ENCODE results near the gene FBXW8.
A peak's percentile ranks its signal among the peaks of the same experiment; 100 is the strongest.

Gene FBXW8

DNA sequence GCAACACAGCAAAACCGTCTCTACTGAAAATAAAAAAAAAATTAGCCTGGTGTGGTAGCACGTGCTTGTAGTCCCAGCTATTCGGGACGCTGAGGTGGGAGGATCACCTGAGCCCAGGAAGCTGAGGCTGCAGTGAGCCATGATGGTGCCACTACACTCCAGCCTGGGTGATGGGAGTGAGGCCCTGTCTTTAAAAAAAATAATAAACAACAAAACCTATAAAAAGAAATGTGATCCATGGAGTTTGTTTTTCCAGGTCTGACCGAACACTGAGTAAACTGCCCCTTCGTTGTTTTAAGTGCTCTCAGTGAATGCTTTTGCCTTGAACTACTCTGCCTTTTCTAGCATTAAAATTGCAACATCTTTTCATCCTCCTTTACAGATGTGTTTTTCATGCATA, 111.7 kb downstream of the FBXW8 start:
- H3K4me3 ChIP-seq (ENCODE audit: low read depth, low read length): no peak overlapping the region
- TF ChIP-seq, protein P1, sequence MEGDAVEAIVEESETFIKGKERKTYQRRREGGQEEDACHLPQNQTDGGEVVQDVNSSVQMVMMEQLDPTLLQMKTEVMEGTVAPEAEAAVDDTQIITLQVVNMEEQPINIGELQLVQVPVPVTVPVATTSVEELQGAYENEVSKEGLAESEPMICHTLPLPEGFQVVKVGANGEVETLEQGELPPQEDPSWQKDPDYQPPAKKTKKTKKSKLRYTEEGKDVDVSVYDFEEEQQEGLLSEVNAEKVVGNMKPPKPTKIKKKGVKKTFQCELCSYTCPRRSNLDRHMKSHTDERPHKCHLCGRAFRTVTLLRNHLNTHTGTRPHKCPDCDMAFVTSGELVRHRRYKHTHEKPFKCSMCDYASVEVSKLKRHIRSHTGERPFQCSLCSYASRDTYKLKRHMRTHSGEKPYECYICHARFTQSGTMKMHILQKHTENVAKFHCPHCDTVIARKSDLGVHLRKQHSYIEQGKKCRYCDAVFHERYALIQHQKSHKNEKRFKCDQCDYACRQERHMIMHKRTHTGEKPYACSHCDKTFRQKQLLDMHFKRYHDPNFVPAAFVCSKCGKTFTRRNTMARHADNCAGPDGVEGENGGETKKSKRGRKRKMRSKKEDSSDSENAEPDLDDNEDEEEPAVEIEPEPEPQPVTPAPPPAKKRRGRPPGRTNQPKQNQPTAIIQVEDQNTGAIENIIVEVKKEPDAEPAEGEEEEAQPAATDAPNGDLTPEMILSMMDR (IDR thresholded peaks at IDR 0.05; ENCODE audit: borderline replicate concordance, insufficient read depth, low read depth, low read length): no peak

DNA sequence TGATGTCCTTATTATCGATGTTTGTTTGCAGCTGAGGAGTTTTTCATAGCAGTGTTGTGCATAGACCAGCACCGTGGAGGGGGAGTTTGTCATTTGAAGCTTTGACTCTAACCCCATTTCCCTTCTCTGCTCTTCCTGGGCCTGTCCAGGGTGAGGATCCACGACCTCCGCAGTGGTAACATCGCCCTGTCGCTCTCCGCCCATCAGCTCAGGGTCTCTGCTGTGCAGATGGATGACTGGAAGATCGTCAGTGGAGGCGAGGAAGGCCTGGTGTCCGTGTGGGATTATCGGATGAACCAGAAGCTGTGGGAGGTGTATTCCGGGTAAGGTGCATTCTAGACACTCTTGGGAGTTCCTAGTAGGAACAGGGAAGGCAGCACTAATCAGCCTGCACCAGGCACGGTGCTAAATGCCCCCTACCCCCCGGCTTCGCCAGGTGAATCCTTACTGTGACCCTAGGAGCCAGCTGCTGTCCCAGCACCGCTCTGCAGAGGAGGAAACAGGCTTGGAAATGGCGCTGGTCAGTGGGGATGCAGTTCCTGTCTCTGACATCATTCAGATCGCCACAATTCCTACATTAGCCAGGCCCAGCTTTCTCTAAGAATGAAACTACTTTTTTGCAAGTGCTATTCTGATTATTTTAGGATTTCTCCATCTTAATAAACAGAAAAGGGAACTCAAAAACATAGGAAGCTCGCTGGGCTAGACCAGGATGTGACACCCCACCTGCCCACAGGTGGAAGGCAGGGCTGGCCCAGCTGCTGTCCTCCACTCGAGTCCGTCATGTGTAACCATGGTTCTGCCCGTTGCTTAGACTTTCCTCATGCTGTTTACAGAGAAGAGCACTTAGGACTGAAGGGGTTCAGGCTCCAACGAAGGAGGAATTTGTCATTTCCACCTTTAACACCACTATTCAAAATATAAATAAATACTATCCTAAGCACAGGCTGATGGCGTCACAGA, 113.5 kb downstream of the FBXW8 start:
- TF ChIP-seq, protein P1 (IDR thresholded peaks at IDR 0.05; ENCODE audit: borderline replicate concordance, insufficient read depth, low read depth, low read length): no peak
- no peak overlapping the region for H3K4me3 ChIP-seq (ENCODE audit: low read depth, low read length)

DNA sequence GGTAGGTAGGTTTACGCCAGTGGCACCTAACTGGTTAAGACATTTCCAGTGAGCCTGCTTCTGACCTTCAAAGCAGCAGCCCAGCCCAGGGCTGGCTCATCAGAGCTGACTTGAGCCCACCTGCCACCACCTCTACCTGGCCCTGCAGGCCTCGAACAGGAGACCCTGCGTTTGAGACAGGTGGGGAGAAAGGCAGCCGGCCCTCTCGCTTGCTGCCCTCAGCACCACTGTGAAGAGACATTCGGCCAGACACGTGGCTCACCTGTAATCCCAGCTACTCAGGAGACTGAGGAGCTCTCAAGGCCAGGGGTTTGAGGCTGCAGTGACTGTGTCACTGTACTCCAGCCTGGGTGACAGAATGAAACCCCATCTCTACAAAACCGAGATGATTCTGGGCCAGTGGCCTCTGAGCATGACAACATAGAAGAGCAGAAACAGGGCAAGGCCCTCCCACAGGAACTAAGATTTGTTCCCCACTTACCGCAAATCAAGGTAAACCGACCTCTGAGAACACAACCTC, 114.3 kb downstream of the FBXW8 start:
- TF ChIP-seq, protein P1 (IDR thresholded peaks at IDR 0.05; ENCODE audit: borderline replicate concordance, insufficient read depth, low read depth, low read length): no peak
- no peak overlapping the region for H3K4me3 ChIP-seq (ENCODE audit: low read depth, low read length)

- TF ChIP-seq, protein P1 (IDR thresholded peaks at IDR 0.05; ENCODE audit: borderline replicate concordance, insufficient read depth, low read depth, low read length): peak; percentile 71
- H3K4me3 ChIP-seq (ENCODE audit: low read depth, low read length): no peak overlapping the region
Observed at GRCh38 chr12:117025481-117026151, 114.9 kb downstream of the FBXW8 start.

GRCh38 chr12:117026343-117026742, 115.6 kb downstream of the FBXW8 start:
- TF ChIP-seq, protein P1 (IDR thresholded peaks at IDR 0.05; ENCODE audit: borderline replicate concordance, insufficient read depth, low read depth, low read length): no peak
- H3K4me3 ChIP-seq (ENCODE audit: low read depth, low read length): no peak overlapping the region

GRCh38 chr12:117026921-117027250, 116.1 kb downstream of the FBXW8 start:
- H3K4me3 ChIP-seq (ENCODE audit: low read depth, low read length): no peak overlapping the region
- TF ChIP-seq, protein P1 (IDR thresholded peaks at IDR 0.05; ENCODE audit: borderline replicate concordance, insufficient read depth, low read depth, low read length): no peak
